HG03025 (cell line): ENCODE results near the gene TBL2.
"Not testable (repeated sequence)": the region's sequence is repeated elsewhere in the genome, so short reads cannot be mapped to it uniquely, and the experiment has no call there.

Source experiments
- ATAC-seq: cut with Tn5 transposase; IDR thresholded peaks from one replicate; pipeline ENCODE4 v1.9.1; 2021; ENCODE audit warnings: mild to moderate bottlenecking, moderate library complexity; ENCODE audit not compliant: unreplicated experiment, low FRiP score

TBL2 gene

DNA sequence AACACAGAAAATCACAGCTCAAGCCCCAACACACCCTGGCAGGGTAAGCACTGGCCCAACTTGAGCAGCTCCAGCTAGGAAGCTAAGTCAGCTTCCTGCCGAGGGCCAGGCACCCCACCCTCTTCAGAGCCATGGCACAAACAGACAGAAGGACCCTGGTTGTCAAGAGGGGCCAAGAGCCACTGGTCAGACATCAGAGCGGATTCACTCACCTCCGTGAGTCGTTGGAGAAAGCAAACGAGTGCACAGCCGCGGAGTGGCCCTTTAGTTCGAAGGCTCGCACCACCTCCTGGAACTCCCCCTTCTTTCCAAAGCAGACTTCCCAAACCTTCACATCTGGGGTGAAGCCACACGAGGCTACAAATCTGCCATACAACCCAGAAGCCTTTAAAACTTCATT, 7.4 kb downstream of the TBL2 start:
- ATAC-seq, result no peak

DNA sequence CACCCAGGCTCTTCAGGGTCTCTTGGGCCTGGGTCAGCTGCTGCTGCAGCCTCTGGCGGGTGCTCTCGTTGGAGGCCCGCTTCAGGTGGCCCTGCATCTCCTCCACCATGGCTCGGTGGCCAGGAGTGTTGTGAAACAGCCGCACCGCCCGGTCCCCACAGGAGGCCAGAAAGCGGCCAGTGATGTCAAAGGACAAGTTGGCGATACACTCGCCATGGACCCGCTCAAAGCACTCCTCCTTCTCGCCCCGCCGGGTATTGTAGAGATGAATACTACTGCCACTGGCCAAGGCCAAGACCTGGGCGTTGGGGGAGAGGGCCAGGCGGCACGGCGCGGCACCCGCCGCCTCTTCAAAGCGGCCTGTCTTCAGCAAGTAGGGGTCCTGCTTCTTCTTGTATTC, 7.9 kb downstream of the TBL2 start:
- no peak for ATAC-seq

GRCh38 chr7:73569042-73569608, 9.3 kb downstream of the TBL2 start:
- no peak for ATAC-seq

- no peak for ATAC-seq
Observed at GRCh38 chr7:73567846-73568685, 10.3 kb downstream of the TBL2 start.

DNA sequence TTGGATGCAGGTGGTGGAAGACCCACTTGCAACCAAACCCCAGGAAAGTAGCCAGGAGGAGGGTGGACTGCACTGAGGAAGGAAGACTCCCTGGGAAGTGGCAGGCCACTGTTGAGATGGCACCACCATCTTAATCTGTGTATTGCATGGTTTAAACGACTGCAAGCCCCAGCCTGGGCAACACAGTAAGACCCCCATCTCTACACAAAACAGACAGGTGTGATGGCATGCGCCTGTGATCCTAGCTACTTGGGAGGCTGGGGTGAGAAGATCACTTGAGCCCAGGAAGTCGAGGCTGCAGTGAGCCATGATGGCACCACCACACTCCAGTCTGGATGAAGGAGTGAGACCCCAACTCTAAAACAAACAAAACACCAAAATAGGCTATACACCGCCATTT, 11.2 kb downstream of the TBL2 start:
- ATAC-seq, result no peak

GRCh38 chr7:73566431-73566830, 11.9 kb downstream of the TBL2 start:
- not testable (repeated sequence) for ATAC-seq

DNA sequence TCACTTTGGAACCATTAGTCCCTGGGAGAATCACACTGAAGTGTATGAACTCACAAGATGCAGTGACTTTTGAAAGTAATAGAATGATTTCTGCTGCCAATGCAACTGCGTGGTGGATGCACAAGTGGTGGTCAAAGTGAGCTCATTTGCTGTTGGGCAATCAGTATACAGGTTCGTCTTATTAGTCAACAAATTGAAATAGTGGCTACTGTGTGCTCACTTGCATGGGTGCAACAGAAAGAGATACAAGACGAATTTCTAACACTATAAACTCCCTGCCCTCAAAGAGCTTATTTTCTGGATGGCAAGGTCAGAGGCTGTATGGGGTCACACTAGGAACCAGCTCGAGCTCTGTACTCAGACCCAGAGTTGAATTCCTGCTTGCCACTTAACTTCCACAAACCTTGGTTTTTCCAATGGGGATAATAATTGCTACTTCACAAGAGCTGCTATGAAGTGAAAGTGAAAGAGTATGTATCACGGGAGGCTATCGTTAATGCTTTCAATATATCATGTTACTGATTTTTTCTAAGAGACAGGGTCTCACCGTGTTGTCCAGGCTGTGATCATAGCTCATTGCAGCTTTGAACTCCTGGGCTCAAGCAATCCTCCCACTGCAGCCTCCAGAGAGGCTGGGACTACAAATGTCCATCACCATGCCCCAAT, 12.6 kb downstream of the TBL2 start:
- no peak for ATAC-seq

GRCh38 chr7:73560109-73560835, 18.1 kb downstream of the TBL2 start:
- no peak for ATAC-seq

DNA sequence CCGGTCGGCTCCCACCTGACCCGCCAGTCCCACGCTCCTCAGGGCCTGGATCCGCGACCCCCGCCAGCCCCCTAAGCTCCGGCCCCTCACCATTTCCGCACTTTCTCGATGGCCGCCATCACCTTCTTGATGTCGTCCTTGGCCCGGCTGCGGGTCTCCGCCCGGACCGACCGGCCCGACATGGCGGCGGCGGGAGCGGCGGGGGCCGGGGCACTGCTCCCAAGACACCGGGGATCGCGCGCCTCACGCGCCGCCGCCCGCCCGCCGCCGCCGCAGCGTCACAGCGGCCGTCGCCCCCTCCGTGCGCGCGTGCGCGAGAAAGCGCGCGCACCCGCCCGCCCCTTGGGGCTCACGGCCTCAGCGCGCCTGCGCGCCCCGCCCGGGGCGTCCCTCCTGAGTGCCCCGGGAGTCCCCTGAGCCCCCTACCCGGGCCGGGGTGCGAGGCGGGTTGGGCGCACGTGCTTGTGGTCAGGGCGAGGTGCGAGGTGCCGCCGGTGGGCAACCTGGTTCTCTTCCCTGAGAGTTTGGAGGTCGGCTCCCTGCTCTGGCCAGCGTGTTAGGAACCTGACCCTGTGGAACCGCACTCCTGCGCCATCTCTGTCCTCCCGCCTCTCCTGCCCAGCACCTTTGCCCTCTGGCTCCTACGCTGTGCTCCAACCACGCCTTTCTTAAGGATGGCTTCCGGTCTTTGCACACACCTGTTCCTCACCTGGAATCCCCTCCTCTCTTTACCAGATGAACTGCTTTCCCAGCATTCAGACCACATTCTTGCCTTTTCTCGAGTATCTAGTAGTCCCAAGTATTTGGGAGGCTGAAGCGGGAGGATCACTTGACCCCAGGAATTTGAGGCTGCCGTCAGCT, 20.8 kb downstream of the TBL2 start, which contains the start of gene BCL7B:
BCL7B (minus strand) TSS at position 294 of the 861 bp plus-strand sequence; CDS start at position 182, 112 bp downstream.
- peak; percentile 39 for ATAC-seq

GRCh38 chr7:73557108-73557396, 21.3 kb downstream of the TBL2 start:
- ATAC-seq, result peak; percentile 74

GRCh38 chr7:73556208-73557107, 21.9 kb downstream of the TBL2 start:
- no peak for ATAC-seq

- no peak for ATAC-seq
Observed at GRCh38 chr7:73555411-73555982, 22.9 kb downstream of the TBL2 start.

DNA sequence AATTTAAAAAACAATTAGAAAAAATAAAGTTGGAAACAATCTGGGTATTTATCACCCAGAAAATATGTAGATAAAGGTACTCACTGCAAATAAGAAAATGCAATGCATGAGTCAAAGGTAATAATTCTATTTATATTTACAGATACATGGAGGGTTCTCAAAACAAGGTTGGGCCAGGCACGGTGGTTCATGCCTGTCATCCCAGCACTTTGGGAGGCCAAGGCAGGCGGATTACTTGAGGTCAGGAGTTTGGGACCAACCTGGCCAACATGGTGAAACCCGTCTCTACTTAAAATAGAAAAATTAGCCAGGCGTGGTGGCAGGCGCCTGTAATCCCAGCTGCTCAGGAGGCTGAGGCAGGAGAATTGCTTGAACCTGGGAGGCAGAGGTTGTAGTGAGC, 28.3 kb downstream of the TBL2 start:
- not testable (repeated sequence) for ATAC-seq

- no peak for ATAC-seq
Observed at GRCh38 chr7:73549176-73549575, 29.2 kb downstream of the TBL2 start.

DNA sequence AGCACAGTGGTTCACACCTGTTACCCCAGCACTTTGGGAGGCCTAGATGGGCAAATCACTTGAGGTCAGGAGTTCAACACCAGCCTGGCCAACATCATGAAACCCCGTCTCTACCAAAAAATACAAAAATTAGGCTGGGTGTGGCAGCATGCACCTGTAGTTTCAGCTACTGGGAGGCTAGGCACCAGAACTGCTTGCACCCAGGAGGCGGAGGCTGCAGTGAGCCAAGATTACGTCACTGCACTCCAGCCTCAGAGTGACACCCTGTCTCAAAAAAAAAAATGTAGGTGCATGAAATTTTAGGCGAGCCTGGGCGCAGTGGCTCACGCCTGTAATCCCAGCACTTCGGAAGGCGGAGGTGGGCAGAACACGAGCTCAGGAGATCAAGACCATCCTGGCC, 30.5 kb downstream of the TBL2 start:
- ATAC-seq, result no peak

DNA sequence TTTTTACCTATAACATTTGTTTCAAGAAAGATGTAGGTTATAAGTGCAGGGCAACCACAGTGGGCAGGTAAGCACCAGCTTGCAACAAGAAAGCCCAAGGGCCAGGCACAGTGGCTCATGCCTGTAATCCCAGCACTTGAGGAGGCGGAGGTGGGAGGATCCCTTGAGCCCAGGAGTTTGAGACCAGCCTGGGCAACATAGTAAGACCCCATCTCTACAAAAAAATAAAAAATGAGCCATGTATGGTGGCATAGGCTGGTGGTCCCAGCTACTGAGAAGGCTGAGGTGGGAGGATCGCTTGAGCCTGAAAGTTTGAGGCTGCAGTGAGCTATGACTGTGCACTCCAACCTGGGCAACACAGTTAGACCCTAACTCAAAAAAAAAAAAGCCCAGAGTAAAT, 33.7 kb downstream of the TBL2 start:
- no peak for ATAC-seq

GRCh38 chr7:73541722-73542121, 36.7 kb downstream of the TBL2 start:
- ATAC-seq, result no peak

GRCh38 chr7:73539709-73540108, 38.7 kb downstream of the TBL2 start:
- no peak for ATAC-seq

DNA sequence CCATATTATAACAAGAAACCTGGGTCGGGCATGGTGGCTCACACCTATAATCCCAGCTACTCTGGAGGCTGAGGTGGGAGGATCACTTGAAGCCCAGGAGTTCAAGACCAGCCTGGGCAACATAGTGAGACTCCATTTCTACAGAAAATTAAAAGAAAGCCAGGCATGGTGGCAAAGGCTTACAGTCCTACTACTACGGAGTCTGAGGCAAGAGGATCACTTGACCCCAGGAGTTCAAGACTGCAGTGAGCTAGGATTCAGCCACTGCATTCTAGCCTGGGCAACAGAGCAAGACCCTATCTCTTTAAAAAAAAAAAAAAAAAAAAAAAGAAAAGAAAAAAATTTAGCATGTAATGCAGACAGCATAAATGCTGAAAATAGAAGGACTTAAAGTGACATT, 39.9 kb downstream of the TBL2 start:
- ATAC-seq, result not testable (repeated sequence)
